SK-N-SH (cell line): ENCODE data around the gene RGS7. TPM values are rescaled to one million over a fixed set of nuclear protein-coding genes. Genes with fewer than 3 reads are reported as not detected.

ENCODE experiments used
- CTCF ChIA-PET: fragments of 300-600, 350-600 bp; formaldehyde crosslinking; extraction: SDS; loops from one replicate; lab custom pipeline; 2021; lab: Yijun Ruan, JAX
- POLR2A ChIA-PET: fragments of 350-600 bp; sonication (Branson Sonifier 250); formaldehyde crosslinking; extraction: SDS; loops from one replicate; lab custom pipeline; 2020; ENCODE audit warnings: antibody characterized with exemption, inconsistent platforms; lab: Yijun Ruan, JAX
- DNase-seq: peaks from one replicate; pipeline ENCODE4 v3.0.0; 2012
- H2AFZ ChIP-seq: fragments of 200-600 bp; sonication (generic); 2 replicates; pipeline ENCODE4 v1.8.1; 2016; ENCODE audit warnings: antibody characterized with exemption, mild to moderate bottlenecking, low read depth
- H3F3A ChIP-seq: fragments of 200-600 bp; sonication (generic); replicated peaks from 2 replicates; pipeline ENCODE3; 2016; ENCODE audit warnings: antibody characterized with exemption, mild to moderate bottlenecking; ENCODE audit not compliant: insufficient read depth
- H3K27ac ChIP-seq, 2 experiments: fragments of 200-500 bp in 1 of 2; fragments of 200-600 bp in 1 of 2; sonication (Bioruptor generic) in 1 of 2; sonication (generic), shearing (Covaris generic) in 1 of 2; 2 replicates each; pipeline versions ENCODE4 v1.5.1 to v1.6.1; 2014 to 2016; ENCODE audit warnings: low read depth in 2 of 2, inconsistent platforms in 1 of 2, low read length in 1 of 2, mild to moderate bottlenecking in 1 of 2, mixed read lengths in 1 of 2
- H3K27me3 ChIP-seq: fragments of 200-600 bp; sonication (generic), shearing (Covaris generic); 2 replicates; pipeline ENCODE4 v1.6.1; 2016; ENCODE audit warnings: mixed run types; ENCODE audit not compliant: insufficient read depth
- H3K36me3 ChIP-seq, 2 experiments: fragments of 200-500 bp in 1 of 2; fragments of 200-600 bp in 1 of 2; sonication (Bioruptor generic) in 1 of 2; sonication (generic) in 1 of 2; replicated peaks in 1 of 2; 2 replicates each; pipeline versions ENCODE3 to v1.5.1; 2014 to 2016; ENCODE audit warnings: low read length in 1 of 2, mild to moderate bottlenecking in 1 of 2; ENCODE audit not compliant: insufficient read depth in 2 of 2, control insufficient read depth in 1 of 2
- H3K4me1 ChIP-seq, 2 experiments: fragments of 200-500 bp in 1 of 2; fragments of 200-600 bp in 1 of 2; sonication (Bioruptor generic) in 1 of 2; sonication (generic), shearing (Covaris generic) in 1 of 2; 2 replicates each; pipeline versions ENCODE4 v1.5.1 to v1.6.1; 2014 to 2016; ENCODE audit warnings: low read depth in 1 of 2, low read length in 1 of 2, mixed run types in 1 of 2; ENCODE audit not compliant: insufficient read depth in 2 of 2, control insufficient read depth in 1 of 2
- H3K4me2 ChIP-seq: fragments of 200-600 bp; sonication (generic), shearing (Covaris generic); 2 replicates; pipeline ENCODE4 v1.6.1; 2017; ENCODE audit warnings: mixed run types
- H3K4me3 ChIP-seq, 2 experiments: fragments of 200-500 bp in 1 of 2; fragments of 200-600 bp in 1 of 2; sonication (Bioruptor generic) in 1 of 2; sonication (generic), shearing (Covaris generic) in 1 of 2; 2 replicates each; pipeline versions ENCODE4 v1.5.1 to v1.8.1; 2014 to 2016; ENCODE audit warnings: low read depth in 2 of 2, inconsistent platforms in 1 of 2, low read length in 1 of 2, mild to moderate bottlenecking in 1 of 2, mixed read lengths in 1 of 2, moderate library complexity in 1 of 2
- H3K79me2 ChIP-seq: fragments of 200-600 bp; sonication (generic); 2 replicates; pipeline ENCODE4 v1.8.1; 2017; ENCODE audit warnings: mild to moderate bottlenecking; ENCODE audit not compliant: insufficient read depth
- H3K9ac ChIP-seq: fragments of 200-600 bp; sonication (generic); 2 replicates; pipeline ENCODE4 v1.6.1; 2017; ENCODE audit warnings: mixed run types
- H3K9me2 ChIP-seq: fragments of 200-600 bp; sonication (generic); 2 replicates; pipeline ENCODE4 v1.6.1; 2017; ENCODE audit warnings: mixed run types
- H3K9me3 ChIP-seq: fragments of 200-600 bp; sonication (generic); 2 replicates; pipeline ENCODE4 v1.6.1; 2017; ENCODE audit warnings: mixed run types, mild to moderate bottlenecking, moderate library complexity
- H4K20me1 ChIP-seq: fragments of 200-600 bp; sonication (generic); 2 replicates; pipeline ENCODE4 v1.6.1; 2017; ENCODE audit warnings: mild to moderate bottlenecking, mixed run types; ENCODE audit not compliant: insufficient read depth
- CHD2 ChIP-seq: fragments of 150-350 bp; IDR thresholded peaks from 2 replicates; pipeline ENCODE4 v1.6.1; 2018; ENCODE audit warnings: low read length; ENCODE audit not compliant: partially characterized antibody
- ELF1 ChIP-seq: IDR thresholded peaks from 2 replicates; pipeline ENCODE4 v1.4.0; 2012
- FOSL2 ChIP-seq: IDR thresholded peaks from 2 replicates; pipeline ENCODE4 v1.4.0; 2012; ENCODE audit warnings: low read depth, mild to moderate bottlenecking, moderate library complexity, borderline replicate concordance
- FOXJ3 ChIP-seq: sonication (generic); formaldehyde crosslinking; IDR thresholded peaks from 2 replicates; pipeline ENCODE4 v1.5.1; 2020; ENCODE audit warnings: mild to moderate bottlenecking, missing genetic modification reagents
- FOXM1 ChIP-seq: IDR thresholded peaks from 2 replicates; pipeline ENCODE4 v1.4.0; 2012; ENCODE audit warnings: low read depth, mild to moderate bottlenecking
- GATA2 ChIP-seq: sonication (generic); formaldehyde crosslinking; IDR thresholded peaks from 2 replicates; pipeline ENCODE4 v1.5.0; 2020; ENCODE audit warnings: mild to moderate bottlenecking, missing genetic modification reagents
- NRF1 ChIP-seq: IDR thresholded peaks from 2 replicates; pipeline ENCODE4 v1.6.1; 2012; ENCODE audit warnings: low read depth, mild to moderate bottlenecking, low read length
- POLR2AphosphoS5 ChIP-seq: IDR thresholded peaks from 2 replicates; pipeline ENCODE4 v1.6.1; 2012; ENCODE audit warnings: low read depth, low read length
- RAD21 ChIP-seq: IDR thresholded peaks from 2 replicates; pipeline ENCODE4 v1.6.1; 2012; ENCODE audit warnings: mild to moderate bottlenecking, low read length
- REST ChIP-seq: IDR thresholded peaks from 2 replicates; pipeline ENCODE4 v1.6.1; 2012; ENCODE audit warnings: mild to moderate bottlenecking, low read depth, low read length, moderate library complexity
- SIN3A ChIP-seq: IDR thresholded peaks from 2 replicates; pipeline ENCODE4 v1.6.1; 2012; ENCODE audit warnings: low read depth, mild to moderate bottlenecking, low read length, moderate library complexity, borderline replicate concordance
- SMC3 ChIP-seq: IDR thresholded peaks from 2 replicates; pipeline ENCODE4 v1.6.1; 2012; ENCODE audit warnings: low read depth, low read length, improper control_type of control experiment
- TAF1 ChIP-seq: IDR thresholded peaks from 2 replicates; pipeline ENCODE4 v1.6.1; 2012; ENCODE audit warnings: low read depth, mild to moderate bottlenecking, low read length, moderate library complexity, borderline replicate concordance
- WGBS: methylation state at CpG from one replicate; pipeline ENCODE4 v1.1.6; 2017; ENCODE audit warnings: low lambda C conversion rate; 5-methylcytosine and 5-hydroxymethylcytosine counted together
- polyA plus RNA-seq, 3 experiments: library from polyadenylated mRNA; depleted of rRNA; stranded (reverse); fragments of >200 nt; gene quantifications; 2 replicates each; pipeline ENCODE4 v1.2.3, GENCODE V29; 2012
- TF ChIP-seq, protein P1 (sequence below): fragments of 150-350 bp; IDR thresholded peaks from 2 replicates; pipeline ENCODE4 v1.6.1; 2017; ENCODE audit warnings: antibody characterized with exemption, low read length, low read depth, borderline replicate concordance

Gene RGS7
- polyA plus RNA-seq, 1 of the 3 experiments (the other 2 are of a cell fraction) = 0.36 TPM

DNA sequence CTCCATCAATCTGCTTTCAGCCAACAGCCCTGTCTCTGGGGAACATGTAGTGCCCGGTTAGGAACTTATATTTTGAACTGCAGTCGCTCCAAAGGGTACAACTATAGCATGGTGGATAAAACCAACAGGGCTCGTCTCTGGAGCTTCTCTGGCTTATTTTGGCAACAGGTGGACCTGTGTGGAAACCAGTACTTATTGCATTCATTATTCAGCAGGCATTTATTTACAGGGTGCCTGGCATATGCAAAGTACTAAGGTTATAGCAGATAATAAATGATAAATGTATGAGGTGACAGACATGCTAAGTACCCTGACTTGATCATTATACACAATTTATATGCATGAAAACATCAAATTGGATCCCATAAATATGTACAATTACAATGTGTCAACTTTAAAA is 93.7 kb downstream of the RGS7 start:
- no peak overlapping the region for H3K4me2 ChIP-seq
- no peaks in the 10 kb centered on the region for H3K27me3 ChIP-seq
- no peaks in the 10 kb centered on the region for H3K36me3 ChIP-seq
- H2AFZ ChIP-seq = no peak overlapping the region
- CTCF ChIA-PET = no interaction called here
- no peak for DNase-seq
- no peak overlapping the region for H3K9ac ChIP-seq
- POLR2A ChIA-PET = no interaction called here
- no peak overlapping the region for H3K4me3 ChIP-seq
- WGBS = 25% methylated on average over 3 of the region's 3 CpGs
- H4K20me1 ChIP-seq = no peaks in the 10 kb centered on the region
- H3K79me2 ChIP-seq = no peaks in the 10 kb centered on the region
- no peaks in the 10 kb centered on the region for H3K9me2 ChIP-seq
- H3K9me3 ChIP-seq = no peaks in the 10 kb centered on the region
- no peaks in the 10 kb centered on the region for H3F3A ChIP-seq
- TF ChIP-seq RAD21 = no peak
- TF ChIP-seq SIN3A = no peak
- TF ChIP-seq FOXM1 = no peak
- TF ChIP-seq GATA2 (CRISPR knock-in tag) = no peak
- TF ChIP-seq FOXJ3 (CRISPR knock-in tag) = no peak
- no peak for TF ChIP-seq SMC3
- TF ChIP-seq ELF1 = no peak
- TF ChIP-seq CHD2 = no peak
- TF ChIP-seq, protein P1, sequence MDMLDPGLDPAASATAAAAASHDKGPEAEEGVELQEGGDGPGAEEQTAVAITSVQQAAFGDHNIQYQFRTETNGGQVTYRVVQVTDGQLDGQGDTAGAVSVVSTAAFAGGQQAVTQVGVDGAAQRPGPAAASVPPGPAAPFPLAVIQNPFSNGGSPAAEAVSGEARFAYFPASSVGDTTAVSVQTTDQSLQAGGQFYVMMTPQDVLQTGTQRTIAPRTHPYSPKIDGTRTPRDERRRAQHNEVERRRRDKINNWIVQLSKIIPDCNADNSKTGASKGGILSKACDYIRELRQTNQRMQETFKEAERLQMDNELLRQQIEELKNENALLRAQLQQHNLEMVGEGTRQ = no peak
- TF ChIP-seq NRF1 = no peak
- TF ChIP-seq, all 33 proteins: peak for 0
- Histone ChIP-seq H3K27ac (no peak overlapping the region), H3K4me1 (no peaks in the 10 kb centered on the region; a peak in 1 of 4 replicates)

DNA sequence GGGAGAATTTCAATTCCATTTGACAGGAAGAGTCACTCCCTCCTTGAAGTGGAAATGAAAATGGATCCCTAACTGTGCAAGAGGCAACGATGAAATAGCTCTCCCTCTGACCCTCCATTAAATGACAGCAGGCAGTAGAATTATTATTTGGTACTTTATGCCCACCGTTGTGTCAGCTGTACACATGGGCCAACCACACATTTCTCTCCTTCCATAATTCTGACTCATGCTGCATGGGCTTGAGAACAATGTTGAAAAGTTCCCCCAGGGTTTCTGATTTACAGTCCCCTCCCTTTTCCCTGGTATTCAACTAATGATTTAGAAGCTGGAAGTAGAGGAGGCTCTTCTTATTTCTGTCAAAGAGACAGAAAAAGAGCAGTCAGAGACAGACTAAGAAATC is 103.5 kb downstream of the RGS7 start:
- ChIA-PET CTCF (no interaction called here), POLR2A (no interaction called here)
- Histone ChIP-seq H3K4me1 (no peaks in the 10 kb centered on the region), H3K27ac (no peak overlapping the region), H3F3A (no peaks in the 10 kb centered on the region), H3K36me3 (no peaks in the 10 kb centered on the region), H3K4me3 (no peak overlapping the region), H3K4me2 (no peak overlapping the region), H4K20me1 (no peaks in the 10 kb centered on the region), H2AFZ (no peak overlapping the region), H3K27me3 (no peaks in the 10 kb centered on the region), H3K9me2 (no peaks in the 10 kb centered on the region), H3K79me2 (no peaks in the 10 kb centered on the region), H3K9me3 (no peaks in the 10 kb centered on the region; the same call in 1 of the 2 replicates), H3K9ac (no peak overlapping the region)
- WGBS = 22% methylated on average over 2 of the region's 2 CpGs
- no peak for TF ChIP-seq SIN3A
- TF ChIP-seq POLR2AphosphoS5 = no peak
- TF ChIP-seq TAF1 = no peak
- no peak for TF ChIP-seq FOSL2
- TF ChIP-seq, protein P1 = no peak
- no peak for TF ChIP-seq REST
- DNase-seq = no peak
